ENCODE measurements around the gene HOXD4. TPM values are rescaled to one million over a fixed set of nuclear protein-coding genes. Genes with fewer than 3 reads are reported as not detected.

HOXD4 gene
- total and polyA plus RNA-seq, 8 donors, result 0.17 to 0.99 (median 0.68) TPM

DNA sequence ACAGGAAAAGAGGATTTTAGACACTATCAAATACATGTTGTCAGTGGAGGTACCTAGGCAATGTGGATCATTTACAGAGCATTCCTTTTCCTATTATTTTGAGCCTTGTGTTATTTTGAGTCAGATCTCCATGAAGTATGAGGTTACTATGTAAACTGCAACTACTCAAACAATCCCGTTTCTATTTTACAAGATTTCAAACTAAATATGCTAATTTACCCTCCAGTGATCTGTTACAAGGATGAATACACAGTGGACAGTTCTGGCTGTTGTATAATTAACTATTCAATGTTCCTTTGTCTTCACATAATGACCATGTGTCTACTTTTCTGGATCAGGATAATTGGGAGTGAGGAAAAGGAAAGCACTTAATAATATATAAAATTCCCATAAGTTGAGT lies 41.7 kb downstream of the HOXD4 start:
- TF ChIP-seq CTCF (IDR thresholded peaks at IDR 0.05), result no peak
- Histone ChIP-seq H3K27ac (no peak overlapping the region), H3K4me3 (no peak overlapping the region), H3K27me3 (peaks cover 48 to 99% of the 10 kb centered on the region in 2 donors), H3K4me1 (peaks cover 3 to 17% of the 10 kb centered on the region in 2 donors), H3K9me3 (no peaks in the 10 kb centered on the region), H3K36me3 (no peaks in the 10 kb centered on the region)
- ATAC-seq (no peak), DNase-seq (no peak)
- intact Hi-C loops (cut with DNase I), result no loop called here

GRCh38 chr2:176199902-176200301 lies 48.6 kb downstream of the HOXD4 start:
- intact Hi-C loops (cut with DNase I), result no loop called here
- Histone ChIP-seq H3K4me1 (no peaks in the 10 kb centered on the region), H3K9me3 (no peaks in the 10 kb centered on the region), H3K36me3 (no peaks in the 10 kb centered on the region), H3K4me3 (no peak overlapping the region), H3K27ac (no peak overlapping the region), H3K27me3 (peaks cover 4 to 76% of the 10 kb centered on the region in 2 donors)
- ATAC-seq (no peak), DNase-seq (no peak)
- TF ChIP-seq CTCF (IDR thresholded peaks at IDR 0.05), result no peak

DNA sequence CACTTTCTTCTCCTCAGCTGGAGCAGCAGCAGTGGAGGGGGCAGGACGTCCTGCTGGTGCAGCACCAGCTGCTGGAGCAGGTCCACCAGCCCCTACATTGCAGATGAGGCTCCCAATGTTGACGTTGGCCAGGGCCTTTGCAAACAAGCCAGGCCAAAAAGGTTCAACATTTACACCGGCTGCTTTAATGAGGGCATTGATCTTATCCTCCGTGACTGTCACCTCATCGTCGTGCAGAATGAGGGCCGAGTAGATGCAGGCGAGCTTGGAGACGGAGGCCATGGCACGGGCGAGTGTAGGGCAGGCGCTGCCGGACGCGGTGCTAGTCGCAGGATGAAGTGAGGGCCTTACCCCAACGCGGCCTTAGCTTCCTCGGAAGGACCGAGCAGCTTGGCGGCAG lies 49.6 kb downstream of the HOXD4 start:
- no peak overlapping the region for H3K27ac ChIP-seq
- H3K27me3 ChIP-seq, result peaks cover 4 to 66% of the 10 kb centered on the region in 2 donors
- ATAC-seq (no peak), DNase-seq (no peak)
- intact Hi-C loops (cut with DNase I), result no loop called here
- no peak for TF ChIP-seq CTCF (IDR thresholded peaks at IDR 0.05)
- H3K4me3 ChIP-seq, result no peak overlapping the region
- H3K36me3 ChIP-seq, result no peaks in the 10 kb centered on the region
- H3K4me1 ChIP-seq, result no peaks in the 10 kb centered on the region
- H3K9me3 ChIP-seq, result no peaks in the 10 kb centered on the region

DNA sequence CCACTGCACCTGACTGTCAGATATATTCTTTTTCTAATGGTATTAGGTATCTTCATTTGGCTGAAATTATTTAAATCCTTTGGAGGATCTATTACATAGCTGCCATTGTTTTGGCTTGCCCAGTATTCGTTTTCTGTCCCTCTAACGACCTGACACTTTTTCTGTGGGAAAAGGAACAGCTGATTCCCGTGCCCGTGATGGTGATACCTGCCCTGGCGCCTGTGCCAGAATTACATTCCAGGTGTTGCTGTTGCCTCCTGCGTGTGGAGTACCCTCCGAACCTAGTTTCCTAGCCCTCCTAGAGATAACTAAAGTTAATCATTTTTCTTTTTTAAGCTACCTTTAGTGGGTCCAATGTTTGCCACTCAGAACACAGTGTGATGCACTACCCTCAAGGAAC lies 51.1 kb downstream of the HOXD4 start:
- intact Hi-C loops (cut with DNase I), result no loop called here
- H3K27ac ChIP-seq, result no peak overlapping the region
- H3K36me3 ChIP-seq, result no peaks in the 10 kb centered on the region
- DNase-seq (no peak), ATAC-seq (no peak)
- TF ChIP-seq CTCF (IDR thresholded peaks at IDR 0.05), result no peak
- no peaks in the 10 kb centered on the region for H3K4me1 ChIP-seq
- no peak overlapping the region for H3K4me3 ChIP-seq
- H3K9me3 ChIP-seq, result no peaks in the 10 kb centered on the region
- H3K27me3 ChIP-seq, result peaks cover 4 to 51% of the 10 kb centered on the region in 2 donors

Small RNAs within 50 kb of the gene (microRNA-seq; reads per million reads assigned to microRNA genes)
- 317 to 1,814 reads per million in 2 donors for gene MIR10B

Other genes starting within 250 kb of the HOXD4 start
- 10 to 100 TPM; 38.0 to 38.7 TPM for gene LNPK, start 149.3 kb upstream of the HOXD4 start, total RNA-seq
- gene LNPK, start 149.3 kb upstream of the HOXD4 start, polyA plus RNA-seq (ENCODE audit: insufficient read length in 6 of 6), result 10 to 100 TPM; 39.7 to 47.9 (median 42.9) TPM
- not detected for gene EVX2, start 67.6 kb upstream of the HOXD4 start, total RNA-seq
- not detected for gene EVX2, start 67.6 kb upstream of the HOXD4 start, polyA plus RNA-seq (ENCODE audit: insufficient read length in 6 of 6)
- not detected for gene HOXD13, start 58.8 kb upstream of the HOXD4 start, total RNA-seq
- gene HOXD13, start 58.8 kb upstream of the HOXD4 start, polyA plus RNA-seq (ENCODE audit: insufficient read length in 6 of 6), result not detected
- gene HOXD12, start 51.8 kb upstream of the HOXD4 start, total RNA-seq, result not detected
- gene HOXD12, start 51.8 kb upstream of the HOXD4 start, polyA plus RNA-seq (ENCODE audit: insufficient read length in 6 of 6), result not detected
- not detected for gene HOXD11, start 44.3 kb upstream of the HOXD4 start, total RNA-seq
- gene HOXD11, start 44.3 kb upstream of the HOXD4 start, polyA plus RNA-seq (ENCODE audit: insufficient read length in 6 of 6), result under 1 TPM in 3 of 6 donors, not detected in 3; 0.21 to 0.51 (median 0.25) TPM
- gene HOXD10, start 34.8 kb upstream of the HOXD4 start, total RNA-seq, result under 1 TPM in 1 of 2 donors, not detected in 1; 0.31 TPM
- gene HOXD10, start 34.8 kb upstream of the HOXD4 start, polyA plus RNA-seq (ENCODE audit: insufficient read length in 6 of 6), result 1 to 10 TPM in 1 of 6 donors, under 1 TPM in 4, not detected in 1; 0.36 to 1.5 (median 0.48) TPM
- 1 to 10 TPM in 1 of 2 donors, under 1 TPM in 1; 0.29 to 1.1 TPM for gene HOXD9, start 28.8 kb upstream of the HOXD4 start, total RNA-seq
- 1 to 10 TPM in 3 of 6 donors, under 1 TPM in 3; 0.48 to 1.7 (median 1.1) TPM for gene HOXD9, start 28.8 kb upstream of the HOXD4 start, polyA plus RNA-seq (ENCODE audit: insufficient read length in 6 of 6)
- gene HOXD8, start 21.8 kb upstream of the HOXD4 start, total RNA-seq, result 1 to 10 TPM in 1 of 2 donors, under 1 TPM in 1; 0.32 to 2.1 TPM
- 1 to 10 TPM; 1.1 to 2.9 (median 2.0) TPM for gene HOXD8, start 21.8 kb upstream of the HOXD4 start, polyA plus RNA-seq (ENCODE audit: insufficient read length in 6 of 6)
- 1 to 10 TPM in 1 of 2 donors, not detected in 1; 1.0 TPM for gene HOXD3, start 5.8 kb downstream of the HOXD4 start, total RNA-seq
- under 1 TPM; 0.15 to 0.68 (median 0.40) TPM for gene HOXD3, start 5.8 kb downstream of the HOXD4 start, polyA plus RNA-seq (ENCODE audit: insufficient read length in 6 of 6)
- 1 to 10 TPM; 1.9 to 5.9 TPM for gene HOXD1, start 37.1 kb downstream of the HOXD4 start, total RNA-seq
- gene HOXD1, start 37.1 kb downstream of the HOXD4 start, polyA plus RNA-seq (ENCODE audit: insufficient read length in 6 of 6), result 1 to 10 TPM in 5 of 6 donors, under 1 TPM in 1; 0.35 to 2.5 (median 1.8) TPM
- gene MTX2, start 117.9 kb downstream of the HOXD4 start, total RNA-seq, result 10 to 100 TPM; 18.1 to 23.6 TPM
- gene MTX2, start 117.9 kb downstream of the HOXD4 start, polyA plus RNA-seq (ENCODE audit: insufficient read length in 6 of 6), result 10 to 100 TPM; 51.5 to 61.9 (median 53.9) TPM